Upper lobe of left lung (tissue), 6 donors: ENCODE measurements around the gene ACTL8. TPM values are rescaled to one million over a fixed set of nuclear protein-coding genes. Genes with fewer than 3 reads are reported as not detected.
"Not testable (repeated sequence)": the region's sequence is repeated elsewhere in the genome, so short reads cannot be mapped to it uniquely, and the experiment has no call there.

Experiments
- ATAC-seq, 2 donors: fragments of 200-7000 bp; cut with Tn5 transposase; one replicate each; pipeline ENCODE4 v1.9.1; 2022; ENCODE audit warnings: mild to moderate bottlenecking in 2 of 2, moderate library complexity in 2 of 2; ENCODE audit not compliant: low FRiP score in 2 of 2
- DNase-seq, 2 donors: peaks; one replicate each; pipeline ENCODE4 v3.0.0-alpha.2; 2019 to 2020
- H3K27ac ChIP-seq, 4 donors: fragments of 200-600 bp; sonication (generic); one replicate each; pipeline ENCODE4 v1.5.1; 2016 to 2019
- H3K27me3 ChIP-seq, 4 donors: fragments of 200-600 bp; sonication (generic); one replicate each; pipeline ENCODE4 v1.5.1; 2017 to 2019
- H3K36me3 ChIP-seq, 4 donors: fragments of 200-600 bp; sonication (generic); one replicate each; pipeline ENCODE4 v1.5.1; 2016 to 2019
- H3K4me1 ChIP-seq, 4 donors: fragments of 200-600 bp; sonication (generic); one replicate each; pipeline ENCODE4 v1.5.1; 2018 to 2019
- H3K4me3 ChIP-seq, 4 donors: fragments of 200-600 bp; sonication (generic); one replicate each; pipeline ENCODE4 v1.5.1; 2017 to 2019; ENCODE audit warnings: mild to moderate bottlenecking in 2 of 4, moderate library complexity in 1 of 4
- H3K9me3 ChIP-seq, 4 donors: fragments of 200-600 bp; sonication (generic); one replicate each; pipeline ENCODE4 v1.5.1; 2018 to 2019
- CTCF ChIP-seq, 6 experiments: fragments of 450-650 bp in 4 of 6; fragments of 200-600 bp in 2 of 6; sonication (generic) in 2 of 6; IDR thresholded peaks; one replicate each; pipeline ENCODE4 v1.5.1; 2016 to 2019; ENCODE audit warnings: antibody characterized with exemption in 6 of 6
- EP300 ChIP-seq, 4 donors: sonication (generic); formaldehyde crosslinking; IDR thresholded peaks; one replicate each; pipeline ENCODE4 v1.5.1; 2017; ENCODE audit warnings: antibody characterized with exemption in 4 of 4, control low read depth in 2 of 4
- POLR2A ChIP-seq, 4 donors: fragments of 450-650 bp; IDR thresholded peaks; one replicate each; pipeline ENCODE4 v1.5.1; 2016 to 2017; ENCODE audit warnings: antibody characterized with exemption in 4 of 4, mild to moderate bottlenecking in 2 of 4
- POLR2AphosphoS5 ChIP-seq, 2 donors: sonication (generic); formaldehyde crosslinking; IDR thresholded peaks; one replicate each; pipeline ENCODE4 v1.5.1; 2017; ENCODE audit warnings: antibody characterized with exemption in 2 of 2
- whole genome bisulfite sequencing, 2 donors: methylation state at CpG; one replicate each; pipeline ENCODE4 v1.1.5; 2017 to 2018; 5-methylcytosine and 5-hydroxymethylcytosine counted together
- total RNA-seq, 6 donors: library from RNA; depleted of rRNA in 4 of 6; stranded (reverse); fragments of >200 nt in 4 of 6; gene quantifications; one replicate each; pipeline versions ENCODE4 v1.1.0 to v1.2.1, GENCODE V29; 2016 to 2021
- donor health status: DM: no; HTN: no; CAD: no; lungs with moderate emphysema.
- donor health status: DM: no; HTN: yes; CAD: no; lungs with severe emphysema.

Gene ACTL8
- total RNA-seq, 6 donors from 2014 or later, result not detected

DNA sequence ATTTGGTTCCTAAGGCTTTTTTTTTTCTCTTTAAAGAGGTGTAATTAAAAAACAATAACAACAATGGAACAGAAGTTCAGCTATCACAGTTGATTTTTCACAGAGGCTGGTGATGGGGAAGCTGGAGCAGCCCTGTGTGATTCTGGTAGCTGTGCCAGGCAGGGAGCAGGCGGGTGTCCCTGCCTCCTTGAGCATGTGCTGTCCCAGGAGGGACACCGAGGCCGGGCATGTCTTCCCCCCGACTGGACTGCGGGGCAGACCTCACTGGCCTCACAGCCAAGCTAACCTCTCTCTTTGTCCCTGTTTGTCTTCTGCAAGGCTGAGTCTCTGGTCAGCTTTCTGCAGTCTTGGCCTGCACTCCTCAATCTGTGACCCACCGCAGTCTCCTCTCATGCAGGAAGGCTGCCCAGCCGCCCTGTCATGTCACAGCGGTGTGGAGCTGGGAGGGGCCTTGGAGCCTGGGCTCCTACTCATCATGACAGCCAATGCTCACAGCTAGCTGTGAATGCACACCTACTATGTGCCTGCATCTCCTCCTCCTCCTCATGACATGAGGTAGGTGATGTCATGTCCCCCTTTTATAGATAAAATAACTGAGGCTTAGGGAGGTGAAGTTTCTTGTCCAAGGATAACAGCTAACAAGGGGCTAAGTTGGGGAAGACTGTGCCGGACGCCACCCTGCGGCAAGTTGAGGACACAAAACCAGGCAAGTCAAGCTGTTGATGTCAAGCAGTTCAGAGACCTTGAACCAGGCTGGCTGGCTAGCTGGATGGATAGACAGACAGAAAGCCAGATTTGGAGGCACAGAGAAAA lies 10.3 kb upstream of the ACTL8 start:
- Histone ChIP-seq H3K4me1 (no peaks in the 10 kb centered on the region), H3K36me3 (no peaks in the 10 kb centered on the region), H3K27ac (no peak overlapping the region), H3K27me3 (peaks cover 0 to 7% (median 0%) of the 10 kb centered on the region in 4 donors), H3K9me3 (no peaks in the 10 kb centered on the region), H3K4me3 (no peak overlapping the region)
- TF ChIP-seq EP300 (IDR thresholded peaks at IDR 0.05) (no peak), POLR2A (IDR thresholded peaks at IDR 0.05) (no peak), POLR2AphosphoS5 (IDR thresholded peaks at IDR 0.05) (no peak), CTCF (IDR thresholded peaks at IDR 0.05) (no peak)
- ATAC-seq (no peak), DNase-seq (peak in 1 of 2 donors; percentile 29)
- 67 to 78% methylated on average over 8 to 11 of the region's 11 CpGs for WGBS, 2 donors

GRCh38 chr1:17745479-17745955 lies 9.6 kb upstream of the ACTL8 start:
- DNase-seq (no peak), ATAC-seq (no peak)
- no peak for TF ChIP-seq POLR2A (IDR thresholded peaks at IDR 0.05)
- no peak for TF ChIP-seq CTCF (IDR thresholded peaks at IDR 0.05)
- TF ChIP-seq POLR2AphosphoS5 (IDR thresholded peaks at IDR 0.05), result no peak
- no peak for TF ChIP-seq EP300 (IDR thresholded peaks at IDR 0.05)
- no peaks in the 10 kb centered on the region for H3K9me3 ChIP-seq
- no peak overlapping the region for H3K4me3 ChIP-seq
- no peak overlapping the region for H3K27ac ChIP-seq
- no peaks in the 10 kb centered on the region for H3K4me1 ChIP-seq
- peaks cover 0 to 7% (median 0%) of the 10 kb centered on the region in 4 donors for H3K27me3 ChIP-seq
- no peaks in the 10 kb centered on the region for H3K36me3 ChIP-seq
- WGBS, 2 donors, result 86 to 88% methylated on average over 3 of the region's 3 CpGs

- H3K4me1 ChIP-seq, ATAC-seq, H3K36me3 ChIP-seq, H3K27ac ChIP-seq, H3K9me3 ChIP-seq, H3K27me3 ChIP-seq, H3K4me3 ChIP-seq, DNase-seq: not testable (repeated sequence)
- WGBS, 2 donors, result 54% methylated on average over 2 of the region's 2 CpGs
Measured at GRCh38 chr1:17746281-17746680, 8.9 kb upstream of the ACTL8 start.

- no peak overlapping the region for H3K27ac ChIP-seq
- DNase-seq (no peak), ATAC-seq (no peak)
- peaks cover 0 to under 1% (median 0%) of the 10 kb centered on the region in 4 donors for H3K27me3 ChIP-seq
- H3K36me3 ChIP-seq, result no peaks in the 10 kb centered on the region
- 70 to 83% methylated on average over 2 of the region's 2 CpGs for WGBS, 2 donors
- no peaks in the 10 kb centered on the region for H3K4me1 ChIP-seq
- no peaks in the 10 kb centered on the region for H3K9me3 ChIP-seq
- TF ChIP-seq EP300 (IDR thresholded peaks at IDR 0.05), result no peak
- no peak for TF ChIP-seq POLR2AphosphoS5 (IDR thresholded peaks at IDR 0.05)
- no peak for TF ChIP-seq POLR2A (IDR thresholded peaks at IDR 0.05)
- no peak for TF ChIP-seq CTCF (IDR thresholded peaks at IDR 0.05)
- H3K4me3 ChIP-seq, result no peak overlapping the region
Measured at GRCh38 chr1:17746920-17747319, 8.2 kb upstream of the ACTL8 start.

DNA sequence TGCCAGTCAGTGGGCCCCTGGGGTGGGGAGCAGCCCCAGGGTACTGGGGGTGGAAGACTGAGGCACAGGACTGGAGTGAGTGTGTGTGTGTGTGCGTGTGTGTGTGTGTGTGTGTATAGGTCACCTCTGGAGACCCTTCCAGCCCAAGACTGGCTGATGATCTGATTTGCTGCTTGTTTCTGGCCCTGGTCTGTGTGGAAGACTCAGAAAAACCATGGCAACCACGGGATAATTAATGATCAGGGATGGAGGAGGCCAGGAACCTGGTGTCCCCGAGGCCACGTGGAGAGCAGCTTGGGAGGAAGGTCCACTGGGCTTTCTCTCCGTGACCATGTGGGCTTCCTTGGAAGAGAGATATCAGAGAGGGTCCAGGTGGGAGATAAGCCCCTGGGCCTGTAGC lies 4.8 kb upstream of the ACTL8 start:
- Histone ChIP-seq H3K4me1 (no peaks in the 10 kb centered on the region), H3K27me3 (no peaks in the 10 kb centered on the region), H3K36me3 (no peaks in the 10 kb centered on the region), H3K4me3 (no peak overlapping the region), H3K27ac (no peak overlapping the region), H3K9me3 (peaks cover 8 to 11% (median 8%) of the 10 kb centered on the region in 4 donors)
- no peak for TF ChIP-seq POLR2A (IDR thresholded peaks at IDR 0.05)
- no peak for TF ChIP-seq POLR2AphosphoS5 (IDR thresholded peaks at IDR 0.05)
- TF ChIP-seq CTCF (IDR thresholded peaks at IDR 0.05), result no peak
- no peak for TF ChIP-seq EP300 (IDR thresholded peaks at IDR 0.05)
- no peak for DNase-seq
- WGBS, 2 donors, result 69 to 74% methylated on average over 3 to 5 of the region's 5 CpGs
- ATAC-seq, result no peak
